HG03457 (cell line): ENCODE measurements around the gene PEF1.

Experiments used
- ATAC-seq: cut with Tn5 transposase; IDR thresholded peaks from one replicate; pipeline ENCODE4 v1.9.1; 2021; ENCODE audit warnings: moderate number of reproducible peaks; ENCODE audit not compliant: unreplicated experiment

Gene PEF1, protein sequence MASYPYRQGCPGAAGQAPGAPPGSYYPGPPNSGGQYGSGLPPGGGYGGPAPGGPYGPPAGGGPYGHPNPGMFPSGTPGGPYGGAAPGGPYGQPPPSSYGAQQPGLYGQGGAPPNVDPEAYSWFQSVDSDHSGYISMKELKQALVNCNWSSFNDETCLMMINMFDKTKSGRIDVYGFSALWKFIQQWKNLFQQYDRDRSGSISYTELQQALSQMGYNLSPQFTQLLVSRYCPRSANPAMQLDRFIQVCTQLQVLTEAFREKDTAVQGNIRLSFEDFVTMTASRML

DNA sequence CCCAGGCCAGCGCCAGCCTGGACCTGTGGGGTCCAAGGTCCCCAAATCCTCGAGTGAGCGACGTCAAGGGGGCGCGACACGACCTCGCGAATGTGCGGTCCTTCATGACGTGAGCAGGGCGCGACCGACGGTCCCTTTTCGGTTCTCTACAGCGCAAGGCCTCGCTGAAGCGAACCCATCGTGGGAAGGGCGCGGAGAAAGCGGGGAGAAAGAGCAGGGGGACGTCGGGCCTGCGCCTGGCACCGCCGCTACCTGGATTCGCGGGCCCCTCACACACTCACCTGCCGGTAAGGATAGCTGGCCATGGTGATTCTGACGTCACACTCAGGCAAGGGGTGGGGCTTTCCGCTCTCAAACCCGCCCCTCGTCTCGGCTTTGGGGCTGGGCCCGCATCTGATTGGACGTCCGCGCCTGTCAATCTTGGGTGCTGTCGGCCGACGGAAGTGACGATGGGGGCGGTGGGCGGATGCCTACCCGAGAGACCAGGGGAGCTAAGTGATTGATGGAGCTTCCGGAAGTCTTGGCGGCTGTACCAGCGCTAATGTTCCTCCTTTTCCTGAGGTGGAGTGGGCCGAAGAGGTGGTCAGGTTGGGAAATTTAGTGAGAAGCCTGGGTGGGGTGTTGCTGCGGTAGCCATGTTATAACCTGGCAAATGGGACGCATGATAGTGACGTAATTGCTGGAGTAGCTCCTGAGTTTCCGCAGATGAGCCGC lies at the start of gene PEF1:
Gene PEF1, minus strand, starts transcription at position 317 of the 714 bp plus-strand sequence. Its CDS starts 12 bp downstream, at position 305.
- peak; percentile 74 for ATAC-seq

DNA sequence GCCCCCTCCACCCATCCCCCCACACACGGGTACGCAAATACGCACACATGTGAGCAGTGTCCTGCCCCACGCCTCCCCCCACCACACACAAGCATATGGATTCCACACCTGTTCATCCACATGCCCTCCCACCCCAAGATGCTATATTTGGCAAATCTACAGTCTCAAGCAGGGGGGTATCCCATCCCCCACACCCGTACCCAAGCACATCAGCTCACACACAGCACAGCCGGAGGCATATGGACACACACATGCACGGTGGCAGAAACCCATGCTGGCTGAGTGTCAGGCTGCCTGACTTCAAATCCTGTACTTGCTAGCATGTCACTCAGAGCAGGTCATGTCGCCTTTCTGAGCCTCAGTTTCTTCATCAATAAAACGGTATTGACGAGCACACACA lies 48.6 kb upstream of the PEF1 start:
- no peak for ATAC-seq

DNA sequence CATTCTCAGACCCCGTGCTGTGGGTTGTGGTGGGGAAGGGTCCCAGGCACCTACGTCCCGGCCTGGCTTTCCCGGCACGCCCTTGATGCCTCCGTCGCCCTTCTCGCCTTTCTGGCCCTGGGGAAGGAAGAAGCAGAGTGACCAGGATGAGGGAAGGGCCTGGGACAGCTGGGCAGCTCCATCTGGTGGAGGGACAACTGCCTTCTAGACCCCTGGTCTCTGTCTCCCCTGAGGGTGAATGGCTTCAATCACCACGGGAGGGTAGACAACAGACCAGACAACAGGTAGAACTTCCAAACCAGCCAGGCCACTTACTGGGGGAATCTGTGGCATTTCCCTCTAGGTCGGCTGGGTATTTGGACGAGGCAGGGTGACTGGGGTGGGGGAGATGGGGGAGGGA lies 47.3 kb upstream of the PEF1 start:
- ATAC-seq, result no peak

DNA sequence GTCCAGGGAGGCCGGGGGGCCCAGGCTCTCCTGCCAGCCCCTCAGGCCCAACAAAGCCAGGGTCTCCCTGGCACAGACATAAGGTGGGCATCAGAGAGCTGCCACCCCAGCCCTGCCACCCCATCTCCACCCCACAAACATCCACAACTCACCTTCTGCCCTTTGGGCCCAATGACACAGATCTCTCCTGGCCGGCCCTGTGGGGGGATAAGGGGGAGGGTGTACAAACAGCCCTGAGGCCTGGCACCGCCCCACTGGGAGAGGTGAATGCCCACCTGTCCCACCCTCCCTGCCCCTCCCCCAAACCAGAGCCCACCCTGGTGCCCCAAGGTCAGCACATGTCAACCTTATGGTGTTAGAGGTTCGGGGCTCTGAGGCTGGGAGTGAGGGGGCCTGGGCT lies 46.8 kb upstream of the PEF1 start:
- no peak for ATAC-seq

DNA sequence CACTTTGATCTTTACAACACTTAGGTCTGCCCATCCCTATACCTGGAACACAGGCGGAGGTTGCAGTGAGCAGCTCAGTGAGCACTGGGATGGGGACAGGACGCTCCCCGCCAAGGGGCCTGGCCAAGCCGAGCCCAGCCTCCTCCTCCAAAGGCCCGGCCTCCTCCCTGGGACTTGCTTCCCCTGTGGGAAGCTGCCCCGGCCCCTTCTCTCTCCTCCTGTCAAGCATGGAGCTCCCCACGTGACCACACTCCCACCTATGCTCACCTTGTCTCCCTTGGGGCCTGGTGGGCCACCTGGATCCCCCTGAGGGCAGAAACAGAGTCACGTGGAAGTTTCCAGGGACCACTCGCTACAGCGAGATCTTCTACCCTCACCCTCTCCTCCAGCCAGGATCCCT lies 46.2 kb upstream of the PEF1 start:
- ATAC-seq, result no peak

DNA sequence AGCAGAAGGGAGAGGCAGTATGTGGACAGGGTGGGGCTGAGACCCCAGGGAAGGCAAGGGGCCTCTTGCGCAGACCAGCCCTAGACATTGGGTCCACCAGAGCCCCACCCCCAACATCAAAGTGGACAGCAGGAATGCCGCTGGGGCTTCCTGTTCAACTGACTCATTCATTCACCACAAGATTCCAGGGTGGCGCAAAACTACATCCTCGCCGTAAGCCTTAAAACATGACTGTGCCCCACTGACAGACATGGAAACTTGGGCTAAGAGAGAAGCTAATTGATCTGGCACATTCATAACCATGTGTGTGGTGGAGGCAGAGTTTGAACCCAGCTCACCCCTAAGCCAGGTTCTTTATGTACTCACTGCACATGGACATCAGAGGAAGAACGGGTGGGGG lies 45.2 kb upstream of the PEF1 start:
- ATAC-seq, result no peak

DNA sequence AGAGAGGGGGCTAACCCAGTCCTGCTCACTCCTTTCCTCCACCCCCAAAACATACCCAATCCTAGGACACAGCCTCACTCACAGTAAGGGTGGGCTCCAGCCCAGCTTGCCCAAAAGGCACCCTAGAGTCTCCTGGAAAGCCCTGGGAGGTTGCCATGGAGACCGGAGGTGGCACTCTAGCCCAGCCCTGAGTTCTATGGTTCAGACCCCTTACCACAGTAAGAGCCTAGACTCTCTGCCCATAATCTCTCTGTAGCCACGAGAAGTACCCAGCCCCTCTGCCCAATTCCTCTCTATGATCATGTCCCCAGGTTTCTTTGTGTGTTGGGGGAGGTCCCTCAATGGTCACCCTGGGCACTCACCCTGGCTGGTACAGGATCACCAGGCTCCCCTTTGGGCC lies 44.7 kb upstream of the PEF1 start:
- ATAC-seq, result no peak

DNA sequence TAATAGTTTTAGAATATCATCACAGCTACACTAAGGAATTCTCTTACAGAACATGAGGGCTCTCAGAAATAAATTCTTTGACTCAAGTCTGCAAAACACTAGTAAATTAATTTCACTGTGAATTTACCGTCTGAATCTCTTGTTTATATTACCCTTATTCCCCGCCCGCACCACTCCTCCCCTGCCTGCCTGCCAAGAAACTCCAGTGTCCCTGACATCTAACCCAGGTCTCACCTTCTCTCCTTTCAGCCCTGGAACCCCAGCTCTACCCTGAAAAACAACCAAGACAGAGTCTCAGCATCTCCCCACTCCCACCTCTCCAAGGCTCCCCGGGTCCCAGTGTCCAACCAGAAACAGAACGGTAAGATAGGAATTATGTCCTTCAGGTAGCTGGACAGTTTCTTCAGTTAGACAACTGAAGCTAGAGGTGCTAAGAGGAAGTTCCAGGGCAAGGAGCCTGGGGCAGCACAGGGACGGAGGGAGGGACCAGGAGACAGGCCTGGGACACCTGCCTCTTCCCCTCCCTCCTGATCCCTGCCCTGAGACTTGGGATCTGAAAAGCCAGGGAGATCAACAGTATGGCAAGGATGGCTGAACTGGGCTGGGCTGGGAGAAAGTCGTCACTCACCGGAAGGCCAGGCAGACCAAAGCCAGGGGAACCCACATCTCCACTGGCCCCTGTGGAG lies 43.7 kb upstream of the PEF1 start:
- no peak for ATAC-seq

DNA sequence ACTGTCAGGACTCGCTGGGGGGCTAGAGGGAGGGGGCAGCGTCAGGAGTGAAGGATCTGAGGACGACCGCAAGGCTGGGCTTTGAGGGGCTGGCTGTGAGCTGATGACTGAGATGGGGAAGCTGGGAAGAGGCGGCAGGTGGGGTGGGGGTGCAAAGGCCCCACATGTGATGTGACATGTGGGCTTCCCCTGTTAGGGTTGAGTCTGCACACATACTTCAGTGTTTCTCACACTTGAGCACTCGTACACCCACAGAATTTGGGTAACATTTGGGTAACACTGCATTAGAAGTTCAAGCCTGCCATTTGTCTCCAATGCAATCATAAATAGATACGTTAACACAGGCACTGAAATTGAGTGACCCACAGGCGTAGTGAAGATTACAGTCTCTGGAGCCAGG lies 42.9 kb upstream of the PEF1 start:
- ATAC-seq, result no peak

DNA sequence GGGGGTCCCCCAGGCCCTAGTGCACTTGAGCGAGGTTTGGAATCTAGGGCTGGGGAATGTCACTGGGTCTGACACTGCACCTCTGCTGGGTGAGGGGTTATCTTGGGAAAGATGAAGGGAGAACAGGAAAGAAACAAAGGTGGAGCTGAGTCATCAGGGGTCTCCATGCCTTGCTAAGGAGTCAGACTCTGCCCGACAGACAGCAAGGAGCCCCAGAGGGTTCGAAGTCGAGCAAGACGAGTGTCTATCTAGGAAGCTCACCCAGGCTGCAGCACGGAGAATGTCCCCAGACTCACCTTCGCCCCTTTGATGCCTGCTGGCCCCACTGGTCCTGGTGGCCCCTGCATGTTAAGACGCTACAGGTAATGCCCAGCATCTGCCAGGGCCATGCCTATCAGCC lies 41.1 kb upstream of the PEF1 start:
- no peak for ATAC-seq

DNA sequence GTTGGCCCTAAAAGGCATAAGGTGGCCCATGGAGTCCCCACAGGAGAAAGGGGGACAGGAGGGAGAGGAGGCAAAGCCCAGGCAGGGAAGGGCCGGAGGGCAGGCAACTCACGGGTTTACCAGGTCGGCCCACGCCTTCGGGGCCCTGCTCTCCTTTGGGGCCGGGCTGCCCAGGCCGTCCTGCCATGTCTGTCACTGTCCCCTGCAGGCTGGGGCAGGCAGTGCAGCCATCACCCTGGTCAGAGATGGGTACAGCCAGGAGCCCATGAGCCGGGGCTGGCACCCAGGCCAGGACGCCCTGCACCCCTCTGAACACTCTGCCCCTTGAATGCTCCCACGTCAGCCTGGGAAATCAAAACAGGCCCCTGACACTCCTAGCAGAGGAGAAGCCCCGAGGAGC lies 39.3 kb upstream of the PEF1 start:
- no peak for ATAC-seq

DNA sequence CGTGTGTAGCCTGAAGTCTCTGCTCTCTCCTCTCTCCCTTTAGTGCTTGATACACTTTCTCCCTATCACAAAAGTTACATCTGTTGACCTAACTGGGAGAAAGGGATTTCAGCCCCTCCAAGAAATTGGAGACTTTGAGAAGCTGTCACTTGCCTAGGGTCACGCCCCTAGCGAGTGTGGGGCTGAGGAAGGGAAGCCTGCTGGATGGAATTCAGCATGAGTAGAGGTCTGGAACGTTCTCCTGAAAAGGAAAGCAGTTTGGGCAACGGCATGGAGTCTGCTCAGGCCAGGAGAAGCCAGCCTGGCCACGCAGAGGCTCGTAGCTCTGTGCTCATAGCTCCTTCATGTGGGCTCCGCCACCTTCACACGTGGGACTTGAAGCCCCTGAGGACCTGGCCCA lies 36.7 kb upstream of the PEF1 start:
- ATAC-seq, result no peak

DNA sequence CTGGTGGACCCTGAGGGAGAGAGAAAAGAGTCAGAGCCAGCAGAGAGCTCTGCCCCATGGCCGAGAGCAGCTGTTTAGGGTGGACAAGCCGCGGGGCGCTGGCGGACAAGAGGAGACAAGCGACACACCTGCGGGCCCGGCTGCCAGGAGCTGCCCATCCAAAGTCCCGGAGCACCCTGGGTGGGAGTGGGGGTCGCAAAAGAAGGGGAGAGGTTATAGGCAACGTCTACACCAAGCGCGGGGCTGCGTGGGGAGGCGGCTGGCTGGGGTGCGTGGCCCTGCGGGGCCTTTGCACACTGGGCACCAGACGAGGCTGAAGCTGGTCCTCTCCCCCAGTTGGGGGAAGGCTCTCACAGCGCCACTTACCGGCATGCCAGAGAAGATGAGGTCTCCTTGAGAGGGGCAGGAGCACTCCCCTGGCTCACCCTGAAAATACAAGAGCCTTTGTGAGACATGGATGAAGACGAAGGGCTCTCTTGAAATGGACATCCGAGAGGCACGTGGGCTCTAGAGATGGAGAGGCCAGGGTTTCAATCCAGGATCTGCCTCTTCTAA lies 35.1 kb upstream of the PEF1 start:
- ATAC-seq, result no peak

DNA sequence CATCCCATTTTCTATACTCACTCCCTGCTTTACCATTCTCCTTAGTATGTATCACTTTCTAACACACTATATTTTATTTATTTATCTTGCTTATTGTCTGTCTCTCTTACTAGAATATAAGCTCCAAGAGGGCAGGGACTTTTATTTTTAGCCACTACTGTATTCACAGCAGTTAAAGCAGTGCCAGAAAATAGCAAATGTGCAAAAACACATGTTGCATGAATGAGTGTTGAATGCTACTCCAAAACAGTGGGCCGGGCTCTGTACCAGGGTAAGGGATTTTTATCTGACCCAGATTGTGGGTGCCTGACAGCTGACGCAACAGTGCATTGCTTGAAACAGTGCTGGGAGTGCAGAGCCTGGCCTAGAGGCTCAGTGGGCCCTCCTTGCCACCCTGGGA lies 34.4 kb upstream of the PEF1 start:
- ATAC-seq, result no peak

DNA sequence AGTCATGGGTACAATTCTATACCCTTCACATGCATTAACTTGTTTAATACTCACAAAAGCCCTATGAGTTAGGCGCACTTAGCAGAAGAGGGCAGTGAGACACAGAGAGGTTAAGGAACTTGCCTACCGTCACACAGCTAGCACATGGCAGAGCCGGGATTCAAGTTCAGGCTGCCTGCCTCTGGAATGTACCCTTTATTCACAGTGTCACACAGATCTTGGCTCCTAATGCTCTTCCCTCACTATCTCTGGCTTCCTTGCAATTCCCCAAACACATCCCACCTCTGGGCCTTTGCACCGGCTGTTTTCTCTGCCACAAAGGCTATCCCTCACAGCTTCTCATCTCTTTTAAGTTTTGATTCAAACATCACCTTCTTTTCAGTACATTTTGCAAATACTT lies 34.0 kb upstream of the PEF1 start:
- no peak for ATAC-seq

DNA sequence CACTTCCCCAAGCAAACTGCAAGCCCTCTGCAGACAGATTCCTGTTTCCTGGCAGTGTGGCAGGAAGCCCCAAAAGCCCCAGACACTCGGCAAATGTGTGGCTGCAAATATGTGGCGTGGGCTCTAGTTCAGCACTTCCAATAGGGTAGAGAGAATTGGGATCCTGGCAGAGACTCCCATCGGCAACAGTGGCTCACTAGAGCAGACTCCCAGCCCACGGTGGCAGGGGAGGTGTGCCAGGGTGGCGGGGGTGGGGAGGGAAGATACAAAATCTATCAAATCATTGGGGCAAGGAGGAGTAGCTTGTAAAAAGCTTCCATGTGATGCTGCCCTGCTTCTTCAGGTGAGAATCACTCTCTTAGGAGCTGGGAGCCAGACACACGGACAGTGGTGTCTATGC lies 33.3 kb upstream of the PEF1 start:
- no peak for ATAC-seq

DNA sequence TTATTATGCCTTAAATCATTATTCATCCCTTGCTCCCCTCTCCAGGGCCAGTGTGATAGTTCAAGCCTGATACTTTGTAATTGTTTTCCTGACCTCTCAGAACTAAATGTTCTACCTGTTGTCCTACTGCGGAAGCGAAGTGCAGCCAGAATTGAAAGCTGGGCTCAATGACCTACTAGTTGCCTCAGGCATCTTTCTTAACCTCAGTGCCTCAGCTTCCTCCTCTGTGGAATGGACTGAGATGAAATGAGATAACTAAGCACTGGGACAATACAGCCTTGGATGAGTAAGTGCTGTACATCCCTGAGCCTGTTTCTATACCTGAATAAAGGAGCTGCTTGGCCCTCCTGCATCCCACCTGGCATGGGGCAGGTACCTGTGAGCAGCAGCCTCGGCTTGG lies 32.7 kb upstream of the PEF1 start:
- ATAC-seq, result no peak

DNA sequence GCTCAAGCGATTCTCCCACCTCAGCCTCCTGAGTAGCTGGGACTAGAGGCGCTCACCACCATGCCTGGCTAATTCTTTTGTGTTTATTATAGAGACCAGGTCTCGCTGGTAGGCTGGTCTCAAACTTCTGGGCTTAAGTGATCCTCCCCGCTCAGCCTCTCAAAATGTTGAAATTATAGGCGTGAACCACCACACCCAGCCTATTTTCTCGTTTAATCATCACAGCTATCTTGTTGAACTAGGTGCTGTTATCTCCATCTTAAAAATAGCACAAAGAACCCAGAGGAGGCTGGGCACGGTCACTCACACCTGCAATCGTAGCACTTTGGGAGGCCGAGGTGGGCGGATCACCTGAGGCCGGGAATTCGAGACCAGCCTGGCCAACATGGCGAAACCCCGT lies 31.1 kb upstream of the PEF1 start:
- ATAC-seq, result no peak

DNA sequence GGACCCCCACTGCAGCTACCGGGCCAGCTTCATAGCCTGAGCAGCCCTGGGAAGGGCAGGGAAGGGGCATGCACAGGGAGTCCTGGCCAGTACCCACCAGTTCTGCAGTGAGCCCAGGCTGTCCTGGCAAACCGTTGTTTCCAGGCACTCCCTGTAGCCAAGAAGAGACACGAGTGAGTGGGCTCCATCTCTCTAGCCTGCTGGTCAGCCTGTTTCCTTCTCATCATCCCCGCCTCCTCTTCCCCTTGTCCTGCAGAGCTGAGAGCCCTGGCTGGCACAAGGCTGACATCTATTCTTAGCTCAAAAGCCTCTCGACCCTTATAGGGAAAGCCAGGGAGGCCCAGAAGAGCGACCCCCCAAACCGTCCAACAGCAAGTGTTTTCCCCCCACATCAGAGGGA lies 30.5 kb upstream of the PEF1 start:
- ATAC-seq, result no peak

DNA sequence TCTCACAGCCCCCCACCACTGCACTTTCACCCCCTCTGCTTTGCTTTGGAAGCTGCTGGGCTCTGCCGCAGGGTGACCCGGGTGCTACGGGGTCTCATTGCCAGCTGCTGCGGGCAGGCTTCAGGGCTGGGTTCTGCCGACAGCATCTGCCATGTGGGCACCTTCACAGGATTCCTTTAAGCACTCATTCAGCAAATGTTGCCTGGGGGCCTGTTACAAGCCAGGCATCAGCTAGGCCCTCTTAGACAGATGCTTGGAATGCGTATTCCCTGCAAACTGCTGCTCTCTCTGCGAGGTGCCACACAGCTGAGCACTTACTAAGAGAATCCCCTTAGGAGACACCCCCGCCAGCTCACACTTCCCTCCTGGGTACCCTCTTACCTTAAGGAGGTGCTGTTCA lies 29.9 kb upstream of the PEF1 start:
- no peak for ATAC-seq

DNA sequence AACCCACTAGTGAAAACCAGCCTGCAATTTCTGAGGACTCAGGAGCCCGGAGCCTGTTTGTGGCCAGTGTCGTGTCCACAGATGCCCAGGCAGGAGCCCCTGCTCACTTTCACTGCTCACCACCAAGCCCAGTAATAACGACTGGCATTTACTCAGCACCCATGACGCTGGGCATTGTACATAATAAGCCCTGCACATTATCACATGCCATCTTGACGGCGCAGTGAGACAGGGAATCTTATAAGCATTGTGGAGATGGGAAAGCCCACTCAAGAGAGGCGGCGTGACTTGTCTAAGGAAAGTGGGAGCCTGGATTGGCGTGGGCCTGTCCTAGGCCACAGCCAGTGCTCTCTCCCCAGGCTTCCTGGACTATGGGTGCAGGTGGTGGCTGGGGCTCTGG lies 28.8 kb upstream of the PEF1 start:
- ATAC-seq, result no peak

DNA sequence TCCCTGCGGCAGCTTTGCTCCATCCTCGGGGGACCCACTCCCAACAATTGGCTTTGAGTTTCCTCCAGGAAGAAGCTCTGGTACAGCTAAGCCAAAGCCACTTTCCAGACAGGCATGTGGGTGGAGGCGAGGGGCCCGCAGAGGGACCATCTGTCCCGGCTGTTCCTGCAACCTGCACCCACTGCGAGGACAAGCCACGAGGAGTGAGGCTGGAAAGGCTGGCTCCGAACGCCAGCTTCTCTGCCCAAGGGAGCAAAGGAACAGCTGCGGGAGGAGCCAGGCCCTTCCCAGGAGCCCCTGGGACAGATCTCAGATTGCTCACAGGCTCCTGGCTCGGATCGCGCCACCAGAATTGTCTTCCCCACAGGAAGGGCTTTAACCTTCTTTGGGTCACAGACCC lies 28.3 kb upstream of the PEF1 start:
- no peak for ATAC-seq
